NOMO-1 (cell line): ENCODE data around the gene ATP11B.
"Not testable (repeated sequence)": the region's sequence is repeated elsewhere in the genome, so short reads cannot be mapped to it uniquely, and the experiment has no call there.

Experiments used
- DNase-seq, 2 experiments: peaks; one replicate each; lab custom pipeline; 2025; ENCODE audit not compliant: unreplicated experiment in 2 of 2; lab: John Stamatoyannopoulos, UW

ATP11B gene

DNA sequence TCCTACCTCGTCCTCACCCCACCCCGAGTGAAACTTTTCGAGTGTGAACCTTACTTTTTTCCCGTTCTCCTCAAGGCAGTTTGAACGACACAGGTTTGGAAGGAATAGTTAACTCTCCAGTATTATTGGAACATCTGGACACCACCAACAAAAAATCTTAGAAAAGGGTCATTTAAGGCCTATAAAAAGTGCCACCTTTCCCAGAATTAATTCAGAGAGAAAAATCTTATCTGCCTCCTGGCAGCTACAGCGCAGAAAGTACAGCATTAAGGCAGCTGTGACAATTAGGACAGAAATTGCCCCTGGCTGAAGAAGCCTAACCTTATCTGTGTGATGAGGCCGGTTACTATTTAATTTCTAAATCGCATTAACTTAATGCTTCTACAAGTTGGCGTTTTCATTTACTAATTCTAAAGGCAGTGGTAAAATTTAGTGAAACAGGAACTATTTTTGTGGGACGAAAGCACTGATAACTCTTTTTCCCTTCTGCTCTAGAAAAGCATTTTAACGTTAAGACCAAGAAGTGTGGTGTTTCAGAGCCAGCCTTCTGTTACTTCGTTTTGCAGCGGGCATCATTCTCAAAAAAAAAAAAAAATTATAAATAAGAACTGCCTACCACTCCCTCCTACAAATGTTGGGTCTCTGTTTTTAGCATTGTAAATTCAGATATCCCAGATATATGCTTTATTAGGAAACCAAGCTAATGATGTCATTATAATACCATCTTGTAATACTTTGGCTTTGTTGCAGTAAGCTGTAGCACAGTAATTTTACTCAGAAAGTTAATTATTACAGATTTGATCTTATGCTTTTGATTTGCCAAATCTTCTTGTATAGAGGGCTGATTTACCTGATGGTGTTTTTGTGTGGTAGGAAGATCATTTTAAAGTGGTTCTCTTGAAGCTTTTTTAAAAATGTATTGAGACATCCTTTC is 1.4 kb downstream of the ATP11B start:
- DNase-seq: peak; percentile 15 to 48

DNA sequence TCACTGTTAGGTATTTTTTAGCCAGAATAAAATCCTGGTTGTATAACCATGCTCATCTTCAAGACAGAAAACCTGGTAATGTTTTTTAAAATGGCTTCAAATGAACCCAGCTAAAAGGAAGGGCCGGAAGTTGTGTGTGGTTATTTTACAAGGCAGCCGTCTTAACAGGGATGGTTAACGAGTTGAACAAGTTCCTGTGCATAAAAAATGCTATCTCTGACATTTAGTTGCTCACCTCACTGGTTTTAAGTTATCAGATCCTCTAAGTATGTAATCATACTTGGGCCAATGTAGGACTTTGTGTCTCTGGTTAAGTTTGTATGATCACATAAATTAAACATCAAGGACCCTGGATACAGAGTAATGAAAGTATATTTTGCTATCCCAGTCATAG is 2.1 kb downstream of the ATP11B start:
- DNase-seq: peak; percentile 44 to 75

DNA sequence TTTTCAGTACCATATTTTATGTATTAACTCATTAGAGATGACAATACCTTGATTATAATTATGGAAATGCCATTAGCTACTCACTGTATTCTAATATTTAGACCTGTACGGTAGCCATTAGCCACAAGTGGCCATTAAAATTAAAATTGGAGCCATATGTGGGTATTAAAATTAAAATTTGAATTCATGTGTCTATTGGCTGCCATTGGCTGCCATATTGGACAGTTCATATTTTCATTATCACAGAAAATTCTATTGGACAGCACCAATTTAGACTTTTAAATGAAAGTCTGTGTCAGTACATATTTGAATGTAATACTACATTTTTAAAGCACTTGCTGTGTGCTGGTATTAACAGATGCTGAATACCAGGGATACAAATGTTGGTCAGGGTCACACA is 3.0 kb downstream of the ATP11B start:
- DNase-seq: no peak

DNA sequence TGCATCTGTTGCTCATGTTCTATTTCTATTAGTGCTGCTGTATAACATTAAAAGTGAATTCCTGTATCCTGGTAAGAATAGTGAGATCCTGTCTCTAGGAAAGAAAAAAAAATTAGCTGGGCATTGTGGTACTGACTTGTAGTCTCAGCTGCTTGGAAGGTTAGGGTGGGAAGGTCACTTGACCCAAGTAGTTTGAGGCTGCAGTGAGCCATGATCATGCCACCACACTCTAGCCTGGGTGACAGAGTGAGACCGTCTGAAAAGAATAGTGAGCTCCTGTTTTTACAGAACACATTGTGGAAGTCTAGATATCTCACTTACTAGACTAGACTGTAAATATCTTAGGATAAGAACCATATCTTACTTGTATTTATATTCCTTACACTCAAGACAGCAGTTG is 4.6 kb downstream of the ATP11B start:
- DNase-seq: no peak

DNA sequence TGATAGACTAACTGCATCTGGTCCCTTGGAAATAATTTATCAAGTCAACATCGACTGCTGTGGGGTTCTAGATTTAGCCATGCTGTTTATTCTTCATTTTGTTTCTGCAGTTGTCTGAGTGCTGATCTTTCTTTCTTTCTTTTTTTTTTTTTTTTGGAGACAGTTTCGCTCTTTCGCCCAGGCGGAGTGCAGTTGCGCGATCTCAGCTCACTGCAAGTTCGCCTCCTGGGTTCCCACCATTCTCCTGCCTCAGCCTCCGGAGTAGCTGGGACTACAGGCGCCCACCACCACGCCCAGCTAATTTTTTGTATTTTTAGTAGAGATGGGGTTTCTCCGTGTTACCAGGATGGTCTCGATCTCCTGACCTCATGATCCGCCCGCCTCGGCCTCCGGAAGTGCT is 5.8 kb downstream of the ATP11B start:
- DNase-seq: not testable (repeated sequence)

DNA sequence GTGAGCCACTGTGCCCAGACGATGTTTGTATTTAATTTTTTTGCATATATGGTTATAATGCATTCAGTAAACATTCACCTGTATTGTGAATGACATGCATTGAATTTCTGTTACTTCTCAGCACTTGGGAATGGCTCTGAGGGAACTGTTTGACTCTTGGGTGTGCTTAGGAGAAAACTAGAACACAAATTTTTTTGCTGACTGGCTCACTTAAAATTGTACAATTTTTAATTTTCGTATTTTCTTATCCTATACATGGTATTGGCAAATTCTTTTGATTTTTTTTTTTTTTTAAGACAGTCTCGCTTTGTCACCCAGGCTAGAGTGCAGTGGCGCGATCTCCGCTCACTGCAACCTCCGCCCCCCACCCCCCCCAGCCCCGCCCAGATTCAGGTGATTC is 7.2 kb downstream of the ATP11B start:
- DNase-seq: no peak

DNA sequence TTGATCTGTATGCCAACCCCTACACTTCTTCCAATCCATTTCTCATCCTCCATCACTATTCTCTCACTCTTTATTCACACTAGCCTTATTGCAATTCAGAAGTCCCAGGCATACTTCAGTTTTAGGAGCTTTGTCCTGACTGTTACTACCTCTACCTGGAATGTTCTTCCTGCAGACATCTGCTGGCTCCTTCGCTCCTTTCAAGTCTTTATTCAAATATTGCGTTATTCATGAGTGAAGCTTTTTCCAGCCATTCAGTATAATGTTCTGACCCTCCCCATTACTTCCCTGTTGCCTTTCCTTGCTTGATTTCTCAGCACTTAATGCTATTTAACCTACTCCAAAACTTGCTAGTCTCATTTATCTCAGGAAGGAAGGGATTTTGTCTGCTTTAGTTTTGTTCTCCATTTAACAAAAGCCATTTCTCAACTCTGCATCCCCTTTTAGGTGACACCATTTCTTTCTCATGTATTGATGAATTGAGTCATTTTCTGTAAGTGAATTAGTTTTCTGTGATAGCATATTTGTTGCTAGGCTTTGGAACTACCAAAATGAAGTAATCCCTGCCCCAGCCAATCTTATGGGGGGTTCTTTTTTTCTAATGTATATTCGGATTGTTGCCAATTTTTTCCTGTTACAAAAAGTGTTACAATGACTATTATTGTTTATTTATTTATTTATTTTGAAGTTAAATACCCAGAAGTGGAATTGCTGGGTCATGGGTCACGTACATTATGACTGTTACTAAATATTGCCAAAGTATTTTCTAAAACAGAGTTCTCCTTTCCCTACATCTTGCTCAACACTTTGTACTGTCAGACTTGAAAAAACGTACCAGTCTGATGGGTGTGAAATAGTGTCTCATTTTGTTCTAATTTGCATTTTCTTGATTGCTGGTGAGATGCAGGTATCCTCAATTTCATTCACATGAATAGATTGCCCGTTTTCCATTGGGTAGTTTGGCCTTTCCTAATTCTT is 9.4 kb downstream of the ATP11B start:
- peak; percentile 52 to 97 for DNase-seq

DNA sequence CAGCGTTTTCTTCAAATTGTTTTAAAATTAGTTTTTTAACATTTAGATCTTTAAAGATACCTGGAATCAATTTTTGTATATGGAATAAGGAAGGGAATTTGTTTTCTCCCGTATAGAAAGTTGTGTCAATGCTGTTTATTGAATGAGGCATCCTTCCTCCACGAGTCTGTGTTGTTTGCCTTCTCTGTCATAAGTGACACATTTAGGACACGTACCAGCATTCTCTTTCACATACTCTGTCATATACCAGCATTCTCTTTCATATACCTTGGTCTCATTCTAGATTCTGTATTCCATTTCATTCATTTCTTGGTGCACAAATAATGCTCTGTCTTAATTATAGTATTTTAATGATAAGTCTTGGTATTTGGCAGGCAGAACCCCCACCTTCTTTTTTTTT is 10.3 kb downstream of the ATP11B start:
- no peak for DNase-seq

DNA sequence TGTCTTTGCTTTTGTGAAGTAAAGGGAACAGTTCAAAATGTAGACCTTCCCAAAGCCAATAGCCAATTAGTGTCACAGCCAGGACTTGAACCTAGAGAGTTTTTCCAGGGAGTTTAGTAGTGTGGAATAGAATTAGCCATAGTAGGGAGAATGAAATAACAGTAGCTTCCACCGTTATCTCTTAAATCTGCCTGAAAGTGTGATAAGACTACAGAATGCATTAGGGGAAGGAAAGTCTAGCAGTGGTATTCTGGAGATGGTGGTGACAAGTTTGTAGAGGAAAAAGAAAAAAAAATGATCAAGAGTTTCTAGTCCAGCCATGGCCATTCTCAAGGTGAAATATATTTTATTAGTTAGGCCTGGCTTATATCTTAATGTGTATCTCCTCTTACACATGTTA is 13.8 kb downstream of the ATP11B start:
- DNase-seq: no peak

DNA sequence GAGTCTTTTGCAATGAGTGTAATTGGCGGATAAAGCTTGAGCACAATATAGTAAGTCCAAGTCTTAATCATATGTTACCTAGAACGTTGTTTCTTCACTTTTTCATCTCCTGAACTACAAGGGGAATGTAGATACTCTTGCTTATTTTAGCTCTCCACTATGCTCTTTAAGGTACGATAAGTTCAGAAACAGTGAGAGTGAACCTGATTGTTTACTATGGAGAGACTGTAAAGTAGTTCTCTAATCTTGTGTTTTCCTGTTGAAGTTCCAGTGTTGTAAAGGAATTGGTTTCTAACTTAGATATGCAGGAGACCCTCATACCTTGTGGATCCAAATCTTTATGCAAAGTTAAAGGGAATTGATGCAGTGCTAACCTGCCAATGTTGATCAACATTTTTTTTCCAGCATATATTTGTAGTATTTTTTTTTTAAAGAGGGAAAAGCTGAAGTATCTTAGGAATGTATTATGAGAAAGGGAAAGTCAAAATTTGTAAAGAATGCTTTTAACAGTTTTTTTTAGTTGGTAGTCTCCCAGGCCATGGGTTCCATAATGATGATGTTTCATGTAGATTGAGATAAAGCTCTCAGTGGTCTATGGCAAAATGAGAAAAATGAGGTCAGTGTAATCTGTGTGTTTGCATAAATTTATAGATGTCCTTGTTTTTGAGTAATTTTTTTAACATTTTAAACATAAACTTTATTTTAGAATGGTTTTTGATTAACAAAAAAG is 14.9 kb downstream of the ATP11B start:
- no peak for DNase-seq

DNA sequence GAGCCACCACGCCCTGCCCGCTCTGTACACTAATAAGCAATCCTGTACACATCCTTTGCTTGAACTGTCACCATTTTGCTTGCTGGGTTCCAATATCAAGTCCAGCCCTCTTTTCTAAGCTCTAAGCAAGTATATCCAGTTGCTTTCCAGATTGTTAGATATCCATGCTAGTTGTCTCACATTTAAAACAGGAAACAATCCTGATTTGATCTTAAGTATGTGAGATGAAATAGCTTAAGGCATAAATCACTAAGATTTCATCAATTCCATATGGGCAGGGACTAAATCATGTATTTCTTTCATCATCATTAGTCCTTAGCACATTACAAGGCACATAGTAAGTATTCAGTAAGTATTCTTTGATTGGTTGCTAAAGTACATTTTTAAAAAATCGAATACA is 16.2 kb downstream of the ATP11B start:
- DNase-seq: no peak

DNA sequence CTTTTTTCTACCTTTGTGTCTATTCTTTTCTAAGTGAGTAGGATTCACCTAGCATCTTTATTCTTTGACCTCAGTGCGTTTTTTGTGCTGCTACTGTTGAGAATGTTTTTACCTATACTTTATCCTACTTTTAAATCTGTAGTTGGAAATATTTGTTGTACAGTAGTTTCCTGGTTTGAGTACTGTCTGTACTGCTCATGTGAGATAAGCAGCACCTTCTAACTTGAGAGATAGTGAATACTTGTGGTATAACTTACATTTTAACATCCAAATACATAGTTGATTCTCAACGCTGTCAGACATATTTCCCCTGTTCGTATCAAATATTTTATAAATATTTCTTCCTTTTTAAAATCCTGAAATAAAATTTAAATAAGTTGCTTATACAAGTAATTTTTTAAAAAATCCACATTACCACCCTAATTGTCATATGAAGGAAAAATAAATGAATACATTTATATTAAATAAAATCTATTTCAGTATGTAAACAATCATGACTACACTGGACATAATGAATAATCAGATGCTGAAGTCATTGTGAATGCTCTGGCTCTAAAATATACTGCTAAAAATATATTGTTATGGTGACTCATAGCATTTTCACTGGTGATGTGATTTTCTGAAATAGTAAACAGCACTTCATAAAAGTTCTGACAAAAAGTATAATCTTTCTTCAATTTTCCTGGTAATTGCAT is 17.4 kb downstream of the ATP11B start:
- no peak for DNase-seq

DNA sequence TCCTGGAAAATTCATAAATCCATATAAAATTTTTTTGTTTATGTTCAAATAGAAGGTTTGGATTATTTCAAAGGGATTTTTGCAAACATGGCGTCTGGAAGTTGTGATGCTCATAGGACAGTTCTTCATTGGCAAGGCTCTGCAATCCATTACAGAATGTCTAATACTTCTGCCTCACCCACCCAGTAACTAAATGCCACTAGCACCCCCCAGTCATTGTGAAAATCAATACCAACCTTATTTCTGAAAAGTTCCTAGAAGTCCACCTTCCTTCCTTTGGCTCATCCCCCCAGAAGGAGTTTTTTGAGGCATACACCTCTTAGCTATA is 17.9 kb downstream of the ATP11B start:
- no peak for DNase-seq

DNA sequence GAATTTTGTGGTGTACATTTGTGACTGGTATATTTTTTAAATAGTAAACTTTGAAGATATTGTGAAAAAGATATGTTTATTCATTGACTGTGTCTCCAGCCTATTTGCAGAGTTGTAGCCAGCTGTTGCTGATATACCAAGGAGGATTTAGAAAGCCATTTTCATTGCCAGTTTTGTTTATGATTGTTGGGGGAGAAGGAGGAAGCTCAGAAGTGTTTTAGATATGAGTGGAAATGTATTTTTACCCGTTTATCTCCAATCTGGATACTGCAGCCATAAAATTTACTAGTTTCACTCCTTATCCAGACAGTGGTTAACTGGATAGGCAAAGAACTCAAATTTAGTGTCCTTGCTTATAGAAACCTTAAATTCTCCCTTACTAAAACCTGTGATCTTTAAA is 18.8 kb downstream of the ATP11B start:
- DNase-seq: no peak

DNA sequence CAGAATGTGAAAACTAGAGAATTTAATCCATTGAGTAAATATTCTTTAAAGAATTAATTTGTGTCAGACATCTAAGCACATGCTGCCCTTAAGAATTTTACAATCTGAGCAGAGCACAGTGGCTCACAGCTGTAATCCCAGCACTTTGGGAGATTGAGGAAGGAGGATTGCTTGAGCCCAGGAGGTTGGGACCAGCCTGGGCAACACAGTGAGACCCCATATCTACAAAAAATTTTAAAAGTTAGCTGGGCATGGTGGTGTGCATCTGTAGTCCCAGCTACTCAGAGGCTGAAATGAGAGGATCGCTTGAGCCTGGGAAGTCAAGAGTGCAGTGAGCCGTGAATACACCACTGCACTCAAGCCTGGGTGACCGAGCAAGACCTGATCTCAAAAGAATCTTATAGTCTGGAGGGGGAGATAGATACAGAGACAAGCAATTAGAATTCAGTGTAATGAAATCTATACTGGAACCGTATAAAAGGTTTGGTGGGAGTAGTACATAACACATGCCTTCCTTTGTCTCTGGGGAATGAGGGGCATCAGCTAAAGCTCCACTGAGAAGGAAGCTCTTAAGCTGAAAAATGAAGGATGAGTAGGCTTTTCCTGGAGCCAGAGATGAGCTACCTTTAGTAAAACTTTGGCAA is 21.2 kb downstream of the ATP11B start:
- DNase-seq: no peak

DNA sequence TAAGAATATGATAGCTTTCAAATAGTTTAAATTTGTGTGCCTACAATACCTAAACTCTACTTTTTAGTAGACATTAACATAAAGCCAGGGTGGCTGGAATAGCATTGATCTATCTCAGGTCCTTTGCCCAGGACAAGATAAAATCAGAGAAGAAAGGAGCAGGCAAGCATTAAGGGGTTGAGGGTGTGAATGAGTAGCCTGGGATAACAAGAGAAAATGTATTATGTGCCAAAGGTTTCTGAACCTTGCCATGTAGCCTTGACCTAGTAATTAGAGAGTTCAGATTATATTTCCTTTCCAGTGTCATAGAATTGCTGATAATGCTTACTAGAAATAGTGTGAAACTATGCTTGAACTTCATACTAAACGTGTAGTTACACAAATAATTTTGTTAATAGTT is 22.9 kb downstream of the ATP11B start:
- DNase-seq: no peak

DNA sequence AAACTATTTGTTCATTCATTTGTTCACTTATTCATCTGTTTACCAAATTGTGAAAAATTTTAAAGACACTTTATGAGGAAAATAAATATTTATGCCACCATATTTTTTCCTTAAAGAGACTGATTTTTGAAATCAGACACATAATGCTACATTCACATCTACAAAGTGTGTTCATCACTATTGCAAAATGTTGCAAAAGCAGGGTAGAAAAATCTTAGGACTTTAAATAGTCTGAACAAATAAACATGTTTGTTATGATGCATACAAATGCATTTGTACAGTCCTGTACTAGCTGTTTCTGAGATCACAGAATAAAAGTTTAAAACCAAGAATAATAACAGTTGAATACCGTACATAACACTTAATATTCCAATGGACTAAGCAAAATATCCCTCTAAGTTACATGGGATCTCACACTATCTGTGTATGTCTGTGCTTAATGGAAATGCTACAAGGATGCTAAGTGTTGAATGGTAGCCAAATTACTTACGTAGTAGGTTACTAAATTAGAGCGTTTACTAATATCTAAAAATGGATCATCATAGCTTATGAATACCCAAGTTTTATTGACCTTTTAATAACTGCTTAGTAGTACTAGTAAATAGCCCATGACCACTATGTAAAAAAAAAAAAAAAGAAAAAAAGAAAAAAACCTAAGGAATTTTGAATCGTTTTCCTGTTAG is 25.1 kb downstream of the ATP11B start:
- DNase-seq: no peak

DNA sequence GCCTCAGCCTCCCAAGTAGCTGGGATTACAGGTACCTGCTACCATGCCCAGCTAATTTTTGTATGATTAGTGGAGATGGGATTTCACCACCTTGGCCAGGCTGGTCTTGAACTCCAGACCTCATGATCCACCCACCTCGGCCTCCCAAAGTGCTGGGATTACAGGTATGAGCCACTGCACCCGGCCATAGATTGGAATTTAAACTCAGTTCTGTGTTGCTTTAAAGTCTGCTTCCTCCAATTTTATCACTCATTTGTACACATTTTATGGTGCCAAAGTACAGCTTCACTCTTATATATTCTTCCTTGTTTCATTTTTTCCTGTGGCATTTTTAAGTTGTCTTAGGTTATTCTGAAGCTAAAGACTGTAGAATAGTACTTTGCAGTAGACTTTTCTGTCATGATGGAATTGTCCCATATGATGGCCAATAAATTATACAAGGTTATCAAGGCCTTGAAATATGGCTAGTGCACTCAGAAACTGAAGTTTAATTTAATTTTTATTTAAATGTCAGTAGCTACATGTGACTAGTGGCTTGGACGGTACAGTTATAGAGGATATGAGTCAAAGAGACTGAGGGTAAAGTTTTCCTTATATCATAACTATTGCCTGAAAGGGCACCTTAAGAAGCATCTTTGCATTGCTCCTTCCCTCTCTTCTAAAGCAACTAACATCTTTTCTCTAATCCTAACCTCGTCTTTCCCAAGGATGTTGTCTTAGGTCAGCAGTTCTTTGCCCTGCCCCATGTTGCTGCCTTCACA is 28.1 kb downstream of the ATP11B start:
- DNase-seq: no peak

DNA sequence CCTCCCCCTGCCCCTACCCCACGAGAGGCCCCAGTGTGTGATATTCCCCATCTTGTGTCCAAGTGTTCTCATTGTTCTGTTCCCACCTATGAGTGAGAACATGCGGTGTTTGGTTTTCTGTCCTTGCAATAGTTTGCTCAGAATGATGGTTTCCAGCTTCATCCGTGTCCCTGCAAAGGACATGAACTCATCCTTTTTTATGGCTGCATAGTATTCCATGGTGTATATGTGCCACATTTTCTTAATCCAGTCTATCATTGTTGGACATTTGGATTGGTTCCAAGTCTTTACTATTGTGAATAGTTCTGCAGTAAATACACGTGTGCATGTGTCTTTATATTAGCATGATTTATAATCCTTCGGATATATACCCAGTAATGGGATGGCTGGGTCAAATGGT is 29.0 kb downstream of the ATP11B start:
- not testable (repeated sequence) for DNase-seq
